ENCODE results near the gene TBC1D22A.

GRCh38 chr22:47171441-47172221 is 409.2 kb downstream of the TBC1D22A start:
- TF ChIP-seq NRF1 (conservative IDR thresholded peaks at IDR 0.05 in 1 of 2, IDR thresholded peaks at IDR 0.05 in 1 of 2), result no peak
- no peak for TF ChIP-seq MYNN (IDR thresholded peaks at IDR 0.05)
- TF ChIP-seq MYNN (CRISPR knock-in tag; IDR thresholded peaks at IDR 0.05), result no peak
- TF ChIP-seq EP400 (IDR thresholded peaks at IDR 0.05), result no peak
- TF ChIP-seq ZNF707 (CRISPR knock-in tag; conservative IDR thresholded peaks at IDR 0.05), result no peak
- no peak for TF ChIP-seq JUND (IDR thresholded peaks at IDR 0.05; ENCODE audit: borderline replicate concordance, low read depth, low read length)
- TF ChIP-seq JUND (tag; IDR thresholded peaks at IDR 0.05; ENCODE audit: borderline replicate concordance, low read depth, low read length), result no peak
- TF ChIP-seq, protein P1, sequence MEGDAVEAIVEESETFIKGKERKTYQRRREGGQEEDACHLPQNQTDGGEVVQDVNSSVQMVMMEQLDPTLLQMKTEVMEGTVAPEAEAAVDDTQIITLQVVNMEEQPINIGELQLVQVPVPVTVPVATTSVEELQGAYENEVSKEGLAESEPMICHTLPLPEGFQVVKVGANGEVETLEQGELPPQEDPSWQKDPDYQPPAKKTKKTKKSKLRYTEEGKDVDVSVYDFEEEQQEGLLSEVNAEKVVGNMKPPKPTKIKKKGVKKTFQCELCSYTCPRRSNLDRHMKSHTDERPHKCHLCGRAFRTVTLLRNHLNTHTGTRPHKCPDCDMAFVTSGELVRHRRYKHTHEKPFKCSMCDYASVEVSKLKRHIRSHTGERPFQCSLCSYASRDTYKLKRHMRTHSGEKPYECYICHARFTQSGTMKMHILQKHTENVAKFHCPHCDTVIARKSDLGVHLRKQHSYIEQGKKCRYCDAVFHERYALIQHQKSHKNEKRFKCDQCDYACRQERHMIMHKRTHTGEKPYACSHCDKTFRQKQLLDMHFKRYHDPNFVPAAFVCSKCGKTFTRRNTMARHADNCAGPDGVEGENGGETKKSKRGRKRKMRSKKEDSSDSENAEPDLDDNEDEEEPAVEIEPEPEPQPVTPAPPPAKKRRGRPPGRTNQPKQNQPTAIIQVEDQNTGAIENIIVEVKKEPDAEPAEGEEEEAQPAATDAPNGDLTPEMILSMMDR (IDR thresholded peaks at IDR 0.05 in 2 of 3, conservative IDR thresholded peaks at IDR 0.05 in 1 of 3; ENCODE audit: insufficient read depth in 2 of 3, low read depth in 1 of 3, low read length in 3 of 3), result no peak
- TF ChIP-seq, protein P2, sequence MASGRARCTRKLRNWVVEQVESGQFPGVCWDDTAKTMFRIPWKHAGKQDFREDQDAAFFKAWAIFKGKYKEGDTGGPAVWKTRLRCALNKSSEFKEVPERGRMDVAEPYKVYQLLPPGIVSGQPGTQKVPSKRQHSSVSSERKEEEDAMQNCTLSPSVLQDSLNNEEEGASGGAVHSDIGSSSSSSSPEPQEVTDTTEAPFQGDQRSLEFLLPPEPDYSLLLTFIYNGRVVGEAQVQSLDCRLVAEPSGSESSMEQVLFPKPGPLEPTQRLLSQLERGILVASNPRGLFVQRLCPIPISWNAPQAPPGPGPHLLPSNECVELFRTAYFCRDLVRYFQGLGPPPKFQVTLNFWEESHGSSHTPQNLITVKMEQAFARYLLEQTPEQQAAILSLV (tag; IDR thresholded peaks at IDR 0.05), result no peak
- TF ChIP-seq SETDB1 (IDR thresholded peaks at IDR 0.05; ENCODE audit: low read length), result no peak
- no peak for TF ChIP-seq BCLAF1 (IDR thresholded peaks at IDR 0.05; ENCODE audit: borderline replicate concordance in 1 of 2, control insufficient read depth in 1 of 2, low read depth in 2 of 2, low read length in 1 of 2)
- TF ChIP-seq EP300 (IDR thresholded peaks at IDR 0.05; ENCODE audit: low read length), result no peak
- TF ChIP-seq NFYB (IDR thresholded peaks at IDR 0.05; ENCODE audit: extremely low read depth, insufficient read length), result no peak
- TF ChIP-seq ADNP (tag; IDR thresholded peaks at IDR 0.05), result no peak
- TF ChIP-seq CEBPZ (IDR thresholded peaks at IDR 0.05; ENCODE audit: borderline replicate concordance, low read depth, low read length), result no peak

Measured in K562 (cell line).